Astrocyte (in vitro differentiated cells and primary cell): ENCODE data around the gene PTRHD1. TPM values are rescaled to one million over a fixed set of nuclear protein-coding genes. Genes with fewer than 3 reads are reported as not detected.

ENCODE experiments used
- DNase-seq: peaks from one replicate; pipeline ENCODE4 v3.0.0-alpha.2; 2010; ENCODE audit warnings: low read depth
- FAIRE-seq: peaks from 2 replicates; lab custom pipeline; 2011; peaks lifted over from hg19 to GRCh38; lab: Jason Lieb, UNC
- H2AFZ ChIP-seq: 2 replicates; pipeline ENCODE4 v1.6.0; 2012; ENCODE audit warnings: low read depth, low read length, inconsistent platforms
- H3K27ac ChIP-seq: 2 replicates; pipeline ENCODE4 v1.5.1; 2011; ENCODE audit warnings: low read depth, low read length, inconsistent platforms
- H3K27me3 ChIP-seq: 2 replicates; pipeline ENCODE4 v1.6.0; 2011; ENCODE audit warnings: low read length, inconsistent platforms; ENCODE audit not compliant: insufficient read depth
- H3K36me3 ChIP-seq: 2 replicates; pipeline ENCODE4 v1.5.1; 2011; ENCODE audit warnings: low read length, inconsistent platforms; ENCODE audit not compliant: insufficient read depth
- H3K4me1 ChIP-seq: 2 replicates; pipeline ENCODE4 v1.5.1; 2011; ENCODE audit warnings: low read length, inconsistent platforms; ENCODE audit not compliant: insufficient read depth
- H3K4me2 ChIP-seq: 2 replicates; pipeline ENCODE4 v1.6.0; 2012; ENCODE audit warnings: low read length, inconsistent platforms
- H3K4me3 ChIP-seq: 2 replicates; pipeline ENCODE4 v1.5.1; 2011; ENCODE audit warnings: low read depth, mild to moderate bottlenecking, low read length, inconsistent platforms; ENCODE audit not compliant: insufficient read depth
- H3K79me2 ChIP-seq: 2 replicates; pipeline ENCODE4 v1.6.0; 2012; ENCODE audit warnings: mild to moderate bottlenecking, low read length, inconsistent platforms; ENCODE audit not compliant: insufficient read depth
- H3K9ac ChIP-seq: 2 replicates; pipeline ENCODE4 v1.6.0; 2012; ENCODE audit warnings: mild to moderate bottlenecking, low read length, inconsistent platforms
- H3K9me3 ChIP-seq: 2 replicates; pipeline ENCODE4 v1.5.1; 2012; ENCODE audit warnings: low read depth, mild to moderate bottlenecking, low read length, inconsistent platforms; ENCODE audit not compliant: insufficient read depth
- H4K20me1 ChIP-seq: 2 replicates; pipeline ENCODE4 v1.6.0; 2012; ENCODE audit warnings: low read length, inconsistent platforms; ENCODE audit not compliant: insufficient read depth
- H3K27ac Mint-ChIP-seq: one replicate; pipeline ENCODE4 v1.8.0; 2021; ENCODE audit warnings: mild to moderate bottlenecking, mixed read lengths; ENCODE audit not compliant: unreplicated experiment
- H3K27me3 Mint-ChIP-seq: one replicate; pipeline ENCODE4 v1.8.0; 2021; ENCODE audit warnings: low read depth, mixed read lengths; ENCODE audit not compliant: unreplicated experiment
- H3K36me3 Mint-ChIP-seq: one replicate; pipeline ENCODE4 v1.8.0; 2021; ENCODE audit warnings: low read depth, mixed read lengths; ENCODE audit not compliant: unreplicated experiment
- H3K4me1 Mint-ChIP-seq: one replicate; pipeline ENCODE4 v1.8.0; 2021; ENCODE audit warnings: low read depth, mixed read lengths; ENCODE audit not compliant: unreplicated experiment
- H3K4me3 Mint-ChIP-seq: one replicate; pipeline ENCODE4 v1.8.0; 2021; ENCODE audit warnings: mild to moderate bottlenecking, moderate library complexity, mixed read lengths; ENCODE audit not compliant: unreplicated experiment
- H3K9me3 Mint-ChIP-seq: one replicate; pipeline ENCODE4 v1.8.0; 2021; ENCODE audit warnings: mild to moderate bottlenecking, mixed read lengths; ENCODE audit not compliant: unreplicated experiment
- CTCF ChIP-seq: IDR thresholded peaks from 2 replicates; pipeline ENCODE4 v1.5.1; 2011; ENCODE audit warnings: low read depth, mild to moderate bottlenecking, inconsistent platforms, low read length, moderate library complexity; ENCODE audit not compliant: insufficient read depth
- EZH2 ChIP-seq: IDR thresholded peaks from 2 replicates; pipeline ENCODE4 v1.6.1; 2012; ENCODE audit warnings: mild to moderate bottlenecking, low read length, inconsistent platforms; ENCODE audit not compliant: insufficient read depth
- total RNA-seq: library from RNA; stranded (reverse); gene quantifications from 2 replicates; pipeline ENCODE4 v1.2.1, GENCODE V29; 2021

PTRHD1 gene
- total RNA-seq, 1 donor from 2014 or later, result 28.7 TPM

- Histone ChIP-seq H3K9me3 (no peaks in the 10 kb centered on the region), H3K9ac (no peak overlapping the region), H3K27ac (no peak overlapping the region), H2AFZ (no peak overlapping the region), H3K27me3 (no peaks in the 10 kb centered on the region), H3K4me1 (peaks cover 11% of the 10 kb centered on the region), H4K20me1 (no peaks in the 10 kb centered on the region), H3K79me2 (no peaks in the 10 kb centered on the region), H3K4me2 (no peak overlapping the region), H3K36me3 (peaks cover 5% of the 10 kb centered on the region), H3K4me3 (no peak overlapping the region)
- H3K27ac Mint-ChIP-seq, result no peak overlapping the region
- H3K36me3 Mint-ChIP-seq, result peaks cover 4% of the 10 kb centered on the region
- peaks cover 3% of the 10 kb centered on the region for H3K4me1 Mint-ChIP-seq
- TF ChIP-seq EZH2 (no peak), CTCF (no peak)
- FAIRE-seq (no peak), DNase-seq (no peak)
- no peaks in the 10 kb centered on the region for H3K27me3 Mint-ChIP-seq
- H3K4me3 Mint-ChIP-seq, result no peak overlapping the region
- H3K9me3 Mint-ChIP-seq, result no peaks in the 10 kb centered on the region
These were observed 33.6 kb upstream of the PTRHD1 start for GRCh38 chr2:24826773-24827145.

GRCh38 chr2:24825883-24826772 is 32.9 kb upstream of the PTRHD1 start:
- Histone ChIP-seq H3K4me3 (no peak overlapping the region), H3K79me2 (no peaks in the 10 kb centered on the region), H3K27ac (no peak overlapping the region), H3K9me3 (no peaks in the 10 kb centered on the region), H3K27me3 (no peaks in the 10 kb centered on the region), H3K4me1 (peaks cover 11% of the 10 kb centered on the region), H3K9ac (no peak overlapping the region), H2AFZ (no peak overlapping the region), H3K4me2 (no peak overlapping the region), H3K36me3 (peaks cover 8% of the 10 kb centered on the region), H4K20me1 (no peaks in the 10 kb centered on the region)
- H3K27ac Mint-ChIP-seq, result no peak overlapping the region
- FAIRE-seq, result no peak
- no peaks in the 10 kb centered on the region for H3K27me3 Mint-ChIP-seq
- H3K4me3 Mint-ChIP-seq, result no peak overlapping the region
- no peaks in the 10 kb centered on the region for H3K9me3 Mint-ChIP-seq
- DNase-seq, result no peak
- H3K4me1 Mint-ChIP-seq, result peaks cover 3% of the 10 kb centered on the region
- TF ChIP-seq EZH2, result no peak
- no peak for TF ChIP-seq CTCF
- H3K36me3 Mint-ChIP-seq, result peaks cover 6% of the 10 kb centered on the region
